HEK293 (cell line): Measurements from ENCODE around the gene TMEM205.
"Not testable (repeated sequence)": the region's sequence is repeated elsewhere in the genome, so short reads cannot be mapped to it uniquely, and the experiment has no call there.

ENCODE experiments used
- CTCF ChIA-PET: fragments of 350-600 bp; formaldehyde crosslinking; extraction: SDS; loops from one replicate; lab custom pipeline; 2021; ENCODE audit warnings: antibody characterized with exemption; lab: Yijun Ruan, JAX
- POLR2A ChIA-PET: fragments of 300-600 bp; formaldehyde crosslinking; extraction: SDS; loops from one replicate; lab custom pipeline; 2020; ENCODE audit warnings: antibody characterized with exemption, inconsistent platforms; lab: Yijun Ruan, JAX
- H3K27ac ChIP-seq: fragments of 200-500 bp; sonication (Bioruptor generic); 2 replicates; pipeline ENCODE4 v1.5.1; 2014; ENCODE audit warnings: low read depth, low read length, control low read depth, inconsistent platforms; ENCODE audit errors: extremely low read depth
- H3K36me3 ChIP-seq, 2 experiments: fragments of 200-500 bp in 1 of 2; sonication (Bioruptor generic) in 1 of 2; 1 replicate in 1 of 2; 2 replicates in 1 of 2; pipeline ENCODE4 v1.5.1; 2014 to 2017; ENCODE audit warnings: inconsistent platforms in 2 of 2, low read length in 2 of 2; ENCODE audit not compliant: control insufficient read depth in 2 of 2, insufficient read depth in 1 of 2
- H3K4me1 ChIP-seq: fragments of 200-500 bp; sonication (Bioruptor generic); 2 replicates; pipeline ENCODE4 v1.5.1; 2014; ENCODE audit warnings: mild to moderate bottlenecking, low read length, inconsistent platforms; ENCODE audit not compliant: control insufficient read depth, insufficient read depth
- H3K4me3 ChIP-seq: 2 replicates; pipeline ENCODE4 v1.5.1; 2011; ENCODE audit warnings: low read depth, mild to moderate bottlenecking, control low read depth, low read length, moderate library complexity
- H3K9me3 ChIP-seq: fragments of 200-500 bp; sonication (Bioruptor generic); 2 replicates; pipeline ENCODE4 v1.5.1; 2014; ENCODE audit warnings: low read depth, low read length, inconsistent platforms; ENCODE audit not compliant: control insufficient read depth, insufficient read depth
- HOXD13 ChIP-seq: sonication (generic); formaldehyde crosslinking; IDR thresholded peaks from 2 replicates; pipeline ENCODE4 v1.8.0; 2022; ENCODE audit warnings: missing genetic modification reagents, borderline replicate concordance
- KLF9 ChIP-seq: fragments of 450-650 bp; formaldehyde crosslinking; IDR thresholded peaks from 2 replicates; pipeline ENCODE4 v1.5.1; 2016; ENCODE audit warnings: missing biosample characterization, missing genetic modification characterization, low read depth
- PRDM1 ChIP-seq: fragments of 450-650 bp; formaldehyde crosslinking; IDR thresholded peaks from 2 replicates; pipeline ENCODE4; 2016; ENCODE audit warnings: missing biosample characterization, missing genetic modification characterization
- ZBTB44 ChIP-seq: fragments of 450-650 bp; IDR thresholded peaks from 2 replicates; pipeline ENCODE4 v1.5.1; 2018; ENCODE audit warnings: missing biosample characterization, mild to moderate bottlenecking, missing genetic modification characterization
- ZNF10 ChIP-seq: fragments of 450-650 bp; formaldehyde crosslinking; IDR thresholded peaks from 2 replicates; pipeline ENCODE4 v1.5.1; 2017; ENCODE audit warnings: missing biosample characterization, missing genetic modification characterization
- ZNF623 ChIP-seq: fragments of 450-650 bp; formaldehyde crosslinking; IDR thresholded peaks from 2 replicates; pipeline ENCODE4 v1.5.1; 2016; ENCODE audit warnings: missing biosample characterization, missing genetic modification characterization
- TF ChIP-seq, protein P1 (sequence below): fragments of 450-650 bp; formaldehyde crosslinking; IDR thresholded peaks from 2 replicates; pipeline ENCODE4 v1.5.1; 2016; ENCODE audit warnings: missing biosample characterization, missing genetic modification characterization
- TF ChIP-seq, protein P2 (sequence below): fragments of 450-650 bp; formaldehyde crosslinking; optimal IDR thresholded peaks from 2 replicates; pipeline ENCODE3; 2016; ENCODE audit warnings: missing biosample characterization, mild to moderate bottlenecking, missing genetic modification characterization

Gene TMEM205

GRCh38 chr19:11380653-11381537, 34.8 kb upstream of the TMEM205 start (continued):
- 0 out of 2 replicates have a peak, but pooled peaks have one; percentile 48 for TF ChIP-seq ZNF10 (tag by site-specific recombination)
- TF ChIP-seq, protein P1, sequence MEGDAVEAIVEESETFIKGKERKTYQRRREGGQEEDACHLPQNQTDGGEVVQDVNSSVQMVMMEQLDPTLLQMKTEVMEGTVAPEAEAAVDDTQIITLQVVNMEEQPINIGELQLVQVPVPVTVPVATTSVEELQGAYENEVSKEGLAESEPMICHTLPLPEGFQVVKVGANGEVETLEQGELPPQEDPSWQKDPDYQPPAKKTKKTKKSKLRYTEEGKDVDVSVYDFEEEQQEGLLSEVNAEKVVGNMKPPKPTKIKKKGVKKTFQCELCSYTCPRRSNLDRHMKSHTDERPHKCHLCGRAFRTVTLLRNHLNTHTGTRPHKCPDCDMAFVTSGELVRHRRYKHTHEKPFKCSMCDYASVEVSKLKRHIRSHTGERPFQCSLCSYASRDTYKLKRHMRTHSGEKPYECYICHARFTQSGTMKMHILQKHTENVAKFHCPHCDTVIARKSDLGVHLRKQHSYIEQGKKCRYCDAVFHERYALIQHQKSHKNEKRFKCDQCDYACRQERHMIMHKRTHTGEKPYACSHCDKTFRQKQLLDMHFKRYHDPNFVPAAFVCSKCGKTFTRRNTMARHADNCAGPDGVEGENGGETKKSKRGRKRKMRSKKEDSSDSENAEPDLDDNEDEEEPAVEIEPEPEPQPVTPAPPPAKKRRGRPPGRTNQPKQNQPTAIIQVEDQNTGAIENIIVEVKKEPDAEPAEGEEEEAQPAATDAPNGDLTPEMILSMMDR, result peak; percentile 97
- no peak for TF ChIP-seq HOXD13 (CRISPR knock-in tag)
- TF ChIP-seq, protein P2, sequence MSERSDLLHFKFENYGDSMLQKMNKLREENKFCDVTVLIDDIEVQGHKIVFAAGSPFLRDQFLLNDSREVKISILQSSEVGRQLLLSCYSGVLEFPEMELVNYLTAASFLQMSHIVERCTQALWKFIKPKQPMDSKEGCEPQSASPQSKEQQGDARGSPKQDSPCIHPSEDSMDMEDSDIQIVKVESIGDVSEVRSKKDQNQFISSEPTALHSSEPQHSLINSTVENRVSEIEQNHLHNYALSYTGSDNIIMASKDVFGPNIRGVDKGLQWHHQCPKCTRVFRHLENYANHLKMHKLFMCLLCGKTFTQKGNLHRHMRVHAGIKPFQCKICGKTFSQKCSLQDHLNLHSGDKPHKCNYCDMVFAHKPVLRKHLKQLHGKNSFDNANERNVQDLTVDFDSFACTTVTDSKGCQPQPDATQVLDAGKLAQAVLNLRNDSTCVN (tag by site-specific recombination), result peak; percentile 41

- TF ChIP-seq, protein P2 (tag by site-specific recombination), result no peak
- TF ChIP-seq ZBTB44 (tag by site-specific recombination) (no peak), ZNF623 (peak; percentile 97), PRDM1 (tag by site-specific recombination) (no peak)
- TF ChIP-seq, all 188 proteins: peak for 1
- POLR2A ChIA-PET, result interaction anchor here (0.7 to 2.7 kb wide), 3 partner anchors 34 to 63 kb away, joined by 3 to 27 read pairs (median 14); partner anchors contain the start of genes CCDC159, ODAD3, PRKCSH and TMEM205
- CTCF ChIA-PET, result interaction anchor here (0.6 to 5.9 kb wide), 16 partner anchors 19 to 105 kb away, joined by 3 to 66 read pairs (median 13); partner anchors contain the start of genes CCDC159, ELAVL3, ODAD3 and PRKCSH
- Histone ChIP-seq H3K4me1 (peaks cover 4% of the 10 kb centered on the region), H3K4me3 (no peak overlapping the region), H3K9me3 (no peaks in the 10 kb centered on the region), H3K27ac (no peak overlapping the region), H3K36me3 (peaks cover 0 to 21% of the 10 kb centered on the region in 2 experiments; a peak in 2 of 3 replicates)
Observed at GRCh38 chr19:11379857-11380350, 33.8 kb upstream of the TMEM205 start.

GRCh38 chr19:11379269-11379845, 33.3 kb upstream of the TMEM205 start:
- ChIA-PET CTCF (interaction anchor here (1.4 to 5.6 kb wide), 5 partner anchors 37 to 105 kb away, joined by 3 to 66 read pairs (median 16); partner anchors contain the start of genes ODAD3, PRKCSH and RGL3), POLR2A (interaction anchor here (0.7 to 2.7 kb wide), 2 partner anchors 34 to 56 kb away, joined by 3 to 27 read pairs; partner anchors contain the start of genes CCDC159, ODAD3, PRKCSH and TMEM205)
- TF ChIP-seq KLF9 (tag by site-specific recombination), result peak; percentile 57; the same call in 1 of the 2 replicates
- not testable (repeated sequence) for H3K27ac ChIP-seq, H3K4me1 ChIP-seq, H3K9me3 ChIP-seq, H3K4me3 ChIP-seq
- H3K36me3 ChIP-seq, result peaks cover 0 to 21% of the 10 kb centered on the region in 2 experiments; a peak in 2 of 3 replicates
